ENCODE measurements around the gene UPF3B. TPM values are rescaled to one million over a fixed set of nuclear protein-coding genes. Genes with fewer than 3 reads are reported as not detected.

The UPF3B gene
- total RNA-seq (6.0 TPM), polyA plus RNA-seq (ENCODE audit: insufficient read depth, low read depth, low replicate concordance) (9.4 TPM)
- long read RNA-seq, donor 1, partial matches to known transcripts, result 107 of 717 reads
- long read RNA-seq, donor 1, other reads (novel, unspliced or antisense), result 609 of 717 reads
- long read RNA-seq, donor 2, partial matches to known transcripts, result 87 of 684 reads
- long read RNA-seq, donor 2, other reads (novel, unspliced or antisense), result 596 of 684 reads
- long read RNA-seq, donor 3, result 0 reads
- long read RNA-seq, donor 4, partial matches to known transcripts, result 0 of 1 reads
- long read RNA-seq, donor 4, other reads (novel, unspliced or antisense), result 0 of 1 reads
- long read RNA-seq, donor 5, result 0 reads
- long read RNA-seq, donor 6, partial matches to known transcripts, result 0 of 2 reads
- long read RNA-seq, donor 6, other reads (novel, unspliced or antisense), result 0 of 2 reads
- long read RNA-seq, donor 7, partial matches to known transcripts, result 4 of 10 reads
- long read RNA-seq, donor 7, other reads (novel, unspliced or antisense), result 6 of 10 reads
- long read RNA-seq, donor 8, partial matches to known transcripts, result 0 of 1 reads
- long read RNA-seq, donor 8, other reads (novel, unspliced or antisense), result 0 of 1 reads
- long read RNA-seq, donor 9, result 0 reads
- long read RNA-seq, donor 10, partial matches to known transcripts, result 824 of 848 reads
- long read RNA-seq, donor 10, other reads (novel, unspliced or antisense), result 23 of 848 reads

GRCh38 chrX:119852382-119853353 is at the start of gene UPF3B:
Gene UPF3B (minus strand): TSS chrX:119852963. CDS start chrX:119852928, 35 bp downstream.
- Histone ChIP-seq H3K36me3 (ENCODE audit: control insufficient read depth in 2 of 3, insufficient read depth in 3 of 3, low read length in 3 of 3) (no peaks in the 10 kb centered on the region), H3K27me3 (ENCODE audit: control insufficient read depth, insufficient read depth, low read length) (no peaks in the 10 kb centered on the region), H3K9me3 (ENCODE audit: control insufficient read depth in 2 of 3, insufficient read depth in 1 of 3, low read length in 3 of 3) (no peaks in the 10 kb centered on the region), H3K9ac (ENCODE audit: low read length in 3 of 3) (peak within 1 kb of the TSS; percentile 58 to 81 (median 63)), H3K4me1 (ENCODE audit: control insufficient read depth in 2 of 3, insufficient read depth in 2 of 3, low read depth in 1 of 3, low read length in 3 of 3) (peaks cover 0 to 4% (median 0%) of the 10 kb centered on the region in 3 donors), H3K4me3 (ENCODE audit: low read length in 3 of 3) (peak within 1 kb of the TSS; percentile 71 to 85 (median 77)), H3K27ac (ENCODE audit: low read depth in 2 of 2, low read length in 2 of 2) (peak within 1 kb of the TSS; percentile 59 to 67)
- TF ChIP-seq CTCF (IDR thresholded peaks at IDR 0.05; ENCODE audit: borderline replicate concordance, extremely low read depth, insufficient read depth), result no peak
- peak; percentile 98 for FAIRE-seq
- intact Hi-C loops (cut with DNase I), result no loop called here
- peak; percentile 97 to 99 (median 98) for DNase-seq

GRCh38 chrX:119900976-119901375 is 48.2 kb upstream of the UPF3B start:
- no peak for FAIRE-seq
- TF ChIP-seq CTCF (IDR thresholded peaks at IDR 0.05; ENCODE audit: borderline replicate concordance, extremely low read depth, insufficient read depth), result no peak
- no peak overlapping the region for H3K4me3 ChIP-seq (ENCODE audit: low read length in 3 of 3)
- H3K4me1 ChIP-seq (ENCODE audit: control insufficient read depth in 2 of 3, insufficient read depth in 2 of 3, low read depth in 1 of 3, low read length in 3 of 3), result no peaks in the 10 kb centered on the region
- H3K27me3 ChIP-seq (ENCODE audit: control insufficient read depth, insufficient read depth, low read length), result no peaks in the 10 kb centered on the region
- no peak overlapping the region for H3K27ac ChIP-seq (ENCODE audit: low read depth in 2 of 2, low read length in 2 of 2)
- no peak overlapping the region for H3K9ac ChIP-seq (ENCODE audit: low read length in 3 of 3)
- H3K36me3 ChIP-seq (ENCODE audit: control insufficient read depth in 2 of 3, insufficient read depth in 3 of 3, low read length in 3 of 3), result no peaks in the 10 kb centered on the region
- intact Hi-C loops (cut with DNase I), result no loop called here
- no peak for DNase-seq
- no peaks in the 10 kb centered on the region for H3K9me3 ChIP-seq (ENCODE audit: control insufficient read depth in 2 of 3, insufficient read depth in 1 of 3, low read length in 3 of 3)

- H3K27me3 ChIP-seq (ENCODE audit: control insufficient read depth, insufficient read depth, low read length), result no peaks in the 10 kb centered on the region
- H3K4me1 ChIP-seq (ENCODE audit: control insufficient read depth in 2 of 3, insufficient read depth in 2 of 3, low read depth in 1 of 3, low read length in 3 of 3), result no peaks in the 10 kb centered on the region
- no peak for FAIRE-seq
- H3K27ac ChIP-seq (ENCODE audit: low read depth in 2 of 2, low read length in 2 of 2), result no peak overlapping the region
- H3K9ac ChIP-seq (ENCODE audit: low read length in 3 of 3), result no peak overlapping the region
- TF ChIP-seq CTCF (IDR thresholded peaks at IDR 0.05; ENCODE audit: borderline replicate concordance, extremely low read depth, insufficient read depth), result no peak
- DNase-seq, result no peak
- no peaks in the 10 kb centered on the region for H3K9me3 ChIP-seq (ENCODE audit: control insufficient read depth in 2 of 3, insufficient read depth in 1 of 3, low read length in 3 of 3)
- intact Hi-C loops (cut with DNase I), result no loop called here
- no peaks in the 10 kb centered on the region for H3K36me3 ChIP-seq (ENCODE audit: control insufficient read depth in 2 of 3, insufficient read depth in 3 of 3, low read length in 3 of 3)
- no peak overlapping the region for H3K4me3 ChIP-seq (ENCODE audit: low read length in 3 of 3)
Measured at GRCh38 chrX:119899125-119899524, 46.4 kb upstream of the UPF3B start.

Data from kidney (tissue), 22 donors.